Measurements from ENCODE around the gene KATNAL1. TPM values are rescaled to one million over a fixed set of nuclear protein-coding genes. Genes with fewer than 3 reads are reported as not detected.

Gene KATNAL1
- total and polyA plus RNA-seq, 10 of the 15 experiments (the other 5 are each of a cell fraction or from before 2014, with no cell fraction given) = 6.5 to 18.7 (median 11.7) TPM

- DNase-seq (ENCODE audit: low read depth, low spot score) = no peak
- H3K4me1 ChIP-seq (ENCODE audit: control insufficient read depth, insufficient read depth, low read length) = peaks cover 6% of the 10 kb centered on the region; the same call in 1 of the 2 replicates
- no peak overlapping the region for H3K4me2 ChIP-seq (ENCODE audit: control insufficient read depth, insufficient read depth)
- no peaks in the 10 kb centered on the region; the same call in 2 of the 3 replicates for H3K9me3 ChIP-seq (replicated peaks; ENCODE audit: control insufficient read depth, insufficient read depth, low read length)
- H3K4me3 ChIP-seq = no peak overlapping the region
- BruUV-seq (replicated peaks) = no TSS peak
- H3K9ac ChIP-seq (ENCODE audit: control insufficient read depth, insufficient read depth, low read length) = no peak overlapping the region
- H3K27ac ChIP-seq (ENCODE audit: control insufficient read depth, insufficient read depth) = no peak overlapping the region
- H4K20me1 ChIP-seq (ENCODE audit: control insufficient read depth, insufficient read depth) = no peaks in the 10 kb centered on the region
- no peaks in the 10 kb centered on the region for H3K27me3 ChIP-seq (replicated peaks in 1 of 2; ENCODE audit: control insufficient read depth in 2 of 2, insufficient read depth in 2 of 2, low read length in 1 of 2)
- no peak overlapping the region for H2AFZ ChIP-seq (ENCODE audit: control insufficient read depth, low read depth, low read length)
- ChIA-PET RAD21 (ENCODE audit: unreplicated experiment) (interaction anchor here (0.9 kb wide), 1 partner anchor 169 kb away, joined by 3 read pairs; no protein-coding TSS in a partner anchor), SMC1A (ENCODE audit: uncharacterized antibody, unreplicated experiment) (interaction anchor here (0.9 to 3.0 kb wide), 4 partner anchors 35 to 169 kb away, joined by 3 to 10 read pairs (median 5); no protein-coding TSS in a partner anchor), POLR2A (no interaction called here), CTCF (interaction anchor here (1.4 to 3.5 kb wide), 2 partner anchors 20 to 169 kb away, joined by 3 to 22 read pairs; no protein-coding TSS in a partner anchor)
- FAIRE-seq = no peak
- ATAC-seq = no peak
- intact Hi-C loops (cut with micrococcal nuclease; ENCODE audit: unreplicated experiment) (no loop called here), in situ Hi-C loops (cut with MboI) (no loop called here)
- no peaks in the 10 kb centered on the region for H3K36me3 ChIP-seq (ENCODE audit: control insufficient read depth in 2 of 2, insufficient read depth in 2 of 2, low read length in 1 of 2)
- 82% methylated on average over 5 of the region's 5 CpGs for WGBS (ENCODE audit: insufficient coverage, insufficient replicate concordance, low lambda C conversion rate, missing lambda C conversion rate)
- peaks cover 31% of the 10 kb centered on the region for H3K79me2 ChIP-seq (ENCODE audit: control insufficient read depth, insufficient read depth, low read length)
- no peak for TF ChIP-seq CTCF (IDR thresholded peaks at IDR 0.05 in 2 of 3, conservative IDR thresholded peaks at IDR 0.05 in 1 of 3; ENCODE audit: control insufficient read depth in 2 of 3, extremely low read depth in 1 of 3, insufficient read depth in 1 of 3, low read depth in 3 of 3, low read length in 3 of 3)
- no peak for TF ChIP-seq LARP7 (IDR thresholded peaks at IDR 0.05)
- no peak for TF ChIP-seq PAX5 (IDR thresholded peaks at IDR 0.05; ENCODE audit: borderline replicate concordance, low read depth, low read length)
- TF ChIP-seq USF2 (IDR thresholded peaks at IDR 0.05; ENCODE audit: borderline replicate concordance, low read depth, low read length) = no peak
- no peak for TF ChIP-seq IKZF1 (conservative IDR thresholded peaks at IDR 0.05)
- TF ChIP-seq RFX5 (IDR thresholded peaks at IDR 0.05; ENCODE audit: low read depth, low read length) = no peak
- no peak for TF ChIP-seq RELA (IDR thresholded peaks at IDR 0.05; ENCODE audit: borderline replicate concordance, partially characterized antibody)
- TF ChIP-seq STAT1 (conservative IDR thresholded peaks at IDR 0.05) = no peak
- TF ChIP-seq HDAC2 (IDR thresholded peaks at IDR 0.05) = no peak
- TF ChIP-seq RB1 (IDR thresholded peaks at IDR 0.05; ENCODE audit: borderline replicate concordance) = no peak
- TF ChIP-seq HSF1 (IDR thresholded peaks at IDR 0.05; ENCODE audit: low read depth, low read length) = no peak
- TF ChIP-seq RCOR1 (conservative IDR thresholded peaks at IDR 0.05; ENCODE audit: low read depth, low read length) = no peak
- TF ChIP-seq, protein P1, sequence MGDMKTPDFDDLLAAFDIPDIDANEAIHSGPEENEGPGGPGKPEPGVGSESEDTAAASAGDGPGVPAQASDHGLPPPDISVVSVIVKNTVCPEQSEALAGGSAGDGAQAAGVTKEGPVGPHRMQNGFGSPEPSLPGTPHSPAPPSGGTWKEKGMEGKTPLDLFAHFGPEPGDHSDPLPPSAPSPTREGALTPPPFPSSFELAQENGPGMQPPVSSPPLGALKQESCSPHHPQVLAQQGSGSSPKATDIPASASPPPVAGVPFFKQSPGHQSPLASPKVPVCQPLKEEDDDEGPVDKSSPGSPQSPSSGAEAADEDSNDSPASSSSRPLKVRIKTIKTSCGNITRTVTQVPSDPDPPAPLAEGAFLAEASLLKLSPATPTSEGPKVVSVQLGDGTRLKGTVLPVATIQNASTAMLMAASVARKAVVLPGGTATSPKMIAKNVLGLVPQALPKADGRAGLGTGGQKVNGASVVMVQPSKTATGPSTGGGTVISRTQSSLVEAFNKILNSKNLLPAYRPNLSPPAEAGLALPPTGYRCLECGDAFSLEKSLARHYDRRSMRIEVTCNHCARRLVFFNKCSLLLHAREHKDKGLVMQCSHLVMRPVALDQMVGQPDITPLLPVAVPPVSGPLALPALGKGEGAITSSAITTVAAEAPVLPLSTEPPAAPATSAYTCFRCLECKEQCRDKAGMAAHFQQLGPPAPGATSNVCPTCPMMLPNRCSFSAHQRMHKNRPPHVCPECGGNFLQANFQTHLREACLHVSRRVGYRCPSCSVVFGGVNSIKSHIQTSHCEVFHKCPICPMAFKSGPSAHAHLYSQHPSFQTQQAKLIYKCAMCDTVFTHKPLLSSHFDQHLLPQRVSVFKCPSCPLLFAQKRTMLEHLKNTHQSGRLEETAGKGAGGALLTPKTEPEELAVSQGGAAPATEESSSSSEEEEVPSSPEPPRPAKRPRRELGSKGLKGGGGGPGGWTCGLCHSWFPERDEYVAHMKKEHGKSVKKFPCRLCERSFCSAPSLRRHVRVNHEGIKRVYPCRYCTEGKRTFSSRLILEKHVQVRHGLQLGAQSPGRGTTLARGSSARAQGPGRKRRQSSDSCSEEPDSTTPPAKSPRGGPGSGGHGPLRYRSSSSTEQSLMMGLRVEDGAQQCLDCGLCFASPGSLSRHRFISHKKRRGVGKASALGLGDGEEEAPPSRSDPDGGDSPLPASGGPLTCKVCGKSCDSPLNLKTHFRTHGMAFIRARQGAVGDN (IDR thresholded peaks at IDR 0.05) = no peak
- no peak for TF ChIP-seq ATF3 (IDR thresholded peaks at IDR 0.05; ENCODE audit: borderline replicate concordance, extremely low read depth, low read depth, low read length)
Measured at GRCh38 chr13:30301827-30302226, 5.5 kb downstream of the KATNAL1 start.
